Stimulated activated CD4-positive, alpha-beta T cell treated with anti-CD3 and anti-CD28 coated beads, Interleukin-4, amount 100 ng/mL, for 24 hours (primary cell): ENCODE results near the gene SLC9A8.
"Not testable (repeated sequence)": the region's sequence is repeated elsewhere in the genome, so short reads cannot be mapped to it uniquely, and the experiment has no call there.

Experiments used
- DNase-seq: peaks from one replicate; pipeline ENCODE4 v3.0.0-alpha.2; 2020

The SLC9A8 gene

GRCh38 chr20:49851231-49851705 lies 38.6 kb downstream of the SLC9A8 start:
- no peak for DNase-seq

- no peak for DNase-seq
These were observed 39.4 kb downstream of the SLC9A8 start for GRCh38 chr20:49851991-49852390.

DNA sequence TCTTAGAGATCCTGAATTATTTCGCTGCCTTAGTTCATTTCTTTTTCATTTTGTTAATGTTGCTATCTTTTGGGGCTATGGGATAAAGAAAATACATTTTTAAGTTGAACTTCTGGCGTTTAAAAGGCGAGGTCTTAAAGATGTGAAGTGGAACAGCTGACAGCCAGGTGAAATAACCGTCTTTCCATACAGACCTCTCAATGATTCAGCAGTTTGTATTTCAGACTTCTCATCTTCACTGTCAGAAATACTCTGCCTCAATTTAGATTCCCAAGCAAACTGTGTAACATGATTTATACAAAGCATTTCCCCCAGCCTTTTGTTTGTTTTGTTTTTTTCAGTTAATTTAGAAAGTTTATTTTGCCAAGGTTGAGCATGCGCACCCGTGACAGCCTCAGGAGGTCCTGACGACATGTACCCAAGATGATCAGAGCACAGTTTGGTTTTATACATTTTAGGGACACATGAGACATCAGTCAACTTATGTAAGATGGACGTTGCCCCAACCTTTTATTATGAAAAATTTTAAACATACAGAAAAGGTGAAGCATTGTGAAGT lies 40.0 kb downstream of the SLC9A8 start:
- DNase-seq: no peak

- DNase-seq: no peak
These were observed 41.0 kb downstream of the SLC9A8 start for GRCh38 chr20:49853640-49854039.

GRCh38 chr20:49854190-49854875 lies 41.7 kb downstream of the SLC9A8 start:
- DNase-seq: no peak

DNA sequence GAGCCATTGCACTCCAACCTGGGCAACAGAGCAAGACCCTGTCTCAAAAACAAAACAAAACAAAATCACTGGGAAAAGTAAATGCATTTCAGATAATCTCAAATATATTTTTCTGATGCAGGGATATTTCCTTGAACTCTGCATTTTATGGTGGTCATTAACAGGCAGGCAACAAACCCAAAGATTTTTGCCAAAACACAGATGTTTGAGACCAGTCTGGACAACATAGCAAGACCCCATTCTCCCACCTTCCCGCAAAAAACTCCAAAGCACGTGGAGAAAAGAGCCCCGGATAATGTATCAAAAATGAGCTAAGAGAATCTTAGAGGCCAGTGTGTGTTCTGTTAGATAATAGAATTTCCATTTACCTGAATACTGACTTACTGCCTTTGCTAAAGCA lies 44.3 kb downstream of the SLC9A8 start:
- DNase-seq: no peak

GRCh38 chr20:49858076-49858585 lies 45.5 kb downstream of the SLC9A8 start:
- DNase-seq: no peak

GRCh38 chr20:49859011-49859410 lies 46.4 kb downstream of the SLC9A8 start:
- no peak for DNase-seq

- no peak for DNase-seq
These were observed 47.2 kb downstream of the SLC9A8 start for GRCh38 chr20:49859807-49860206.

DNA sequence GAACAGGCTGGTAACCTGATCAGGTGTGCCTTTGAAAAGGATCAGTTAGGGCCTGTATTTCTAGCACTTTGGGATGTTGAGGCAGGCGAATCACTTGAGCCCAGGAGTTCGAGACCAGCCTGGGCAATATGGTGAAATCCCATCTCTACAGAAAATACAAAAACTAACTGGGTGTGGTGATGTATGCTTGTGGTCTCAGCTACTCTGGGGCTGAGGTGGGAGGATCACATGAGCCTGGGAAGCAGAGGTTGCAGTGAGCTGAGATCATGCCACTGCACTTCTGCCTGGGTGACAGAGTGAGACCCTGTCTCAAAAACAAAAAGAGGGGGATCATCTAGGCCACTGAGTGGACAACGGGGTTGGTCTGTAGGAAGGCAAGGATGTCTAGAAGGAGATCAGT lies 48.6 kb downstream of the SLC9A8 start:
- DNase-seq: not testable (repeated sequence)

GRCh38 chr20:49862607-49863200 lies 50.1 kb downstream of the SLC9A8 start:
- no peak for DNase-seq

GRCh38 chr20:49863666-49864065 lies 51.0 kb downstream of the SLC9A8 start:
- no peak for DNase-seq

DNA sequence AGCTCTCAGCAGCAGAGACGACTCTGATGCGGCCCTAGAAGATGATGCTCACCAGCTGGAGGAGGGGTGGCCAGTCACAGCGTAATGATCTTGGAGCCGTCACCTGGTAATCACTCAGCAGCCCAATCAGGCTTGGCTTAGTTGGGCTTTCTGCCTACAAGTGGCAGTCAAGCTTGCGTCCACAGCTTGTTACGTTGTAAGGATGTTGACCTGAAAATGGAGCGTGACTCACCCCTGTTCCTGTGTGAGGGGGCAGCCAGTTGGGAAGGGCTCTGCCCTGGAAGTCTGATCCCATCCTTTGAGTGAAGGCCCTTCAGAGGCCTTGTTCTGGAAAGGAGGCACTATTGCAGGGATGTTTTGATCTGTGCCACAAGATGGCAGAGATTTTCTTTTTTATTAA lies 52.9 kb downstream of the SLC9A8 start:
- DNase-seq: no peak

DNA sequence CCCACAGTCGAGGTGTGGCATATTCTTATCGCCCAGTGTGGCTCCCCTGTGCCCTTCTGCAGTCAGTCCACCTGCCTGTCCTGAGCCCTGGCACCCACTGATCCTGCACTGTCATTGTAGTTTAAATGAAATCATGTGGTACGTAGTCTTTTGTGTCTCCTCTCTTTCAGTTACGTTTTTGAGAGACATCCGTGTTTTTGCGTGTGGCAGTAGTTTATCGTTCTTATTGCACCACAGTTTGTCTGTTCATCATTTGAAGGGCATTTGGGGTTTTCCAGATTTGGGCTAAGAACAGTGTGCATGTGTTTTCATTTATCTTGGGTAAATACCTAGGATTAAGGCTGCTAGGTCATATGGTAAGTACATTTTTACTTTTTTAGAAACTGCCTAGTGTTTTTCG lies 53.4 kb downstream of the SLC9A8 start:
- DNase-seq: no peak

DNA sequence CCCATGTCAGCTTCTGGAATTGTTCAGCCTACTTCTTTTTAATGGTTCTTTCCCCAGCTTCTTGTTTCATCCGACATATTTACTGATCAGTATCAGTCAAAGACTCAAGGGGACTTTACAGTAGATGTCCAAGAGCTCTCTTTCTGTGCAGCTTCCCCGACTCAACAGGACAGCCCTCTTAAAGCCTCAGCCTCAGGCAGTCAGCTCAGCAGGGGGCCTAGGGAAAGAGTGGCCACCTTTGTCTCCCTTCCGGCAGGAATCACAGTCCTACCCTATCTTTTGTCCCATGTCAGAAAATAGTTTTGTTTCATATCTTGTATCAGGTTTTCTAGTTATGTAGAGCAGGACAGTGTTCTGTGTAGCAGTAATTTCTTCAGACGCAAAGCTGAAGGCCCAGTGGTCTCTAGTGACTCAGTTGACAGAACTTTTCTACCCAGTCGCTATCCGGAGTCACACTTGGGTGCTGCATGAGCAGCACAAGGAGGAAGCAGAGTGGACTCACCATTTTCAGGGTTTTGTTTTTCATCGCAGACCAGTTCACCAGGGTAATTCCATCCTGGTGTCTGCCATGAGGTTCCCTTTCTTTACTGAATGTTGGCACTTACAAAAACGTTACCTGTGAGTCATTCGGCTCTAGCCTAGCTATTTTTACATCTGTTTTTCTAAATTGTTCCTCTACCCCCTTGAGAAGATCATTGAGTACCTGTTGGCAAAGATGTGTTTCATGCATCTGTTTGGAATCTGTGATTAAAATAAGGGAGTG lies 55.0 kb downstream of the SLC9A8 start:
- no peak for DNase-seq

DNA sequence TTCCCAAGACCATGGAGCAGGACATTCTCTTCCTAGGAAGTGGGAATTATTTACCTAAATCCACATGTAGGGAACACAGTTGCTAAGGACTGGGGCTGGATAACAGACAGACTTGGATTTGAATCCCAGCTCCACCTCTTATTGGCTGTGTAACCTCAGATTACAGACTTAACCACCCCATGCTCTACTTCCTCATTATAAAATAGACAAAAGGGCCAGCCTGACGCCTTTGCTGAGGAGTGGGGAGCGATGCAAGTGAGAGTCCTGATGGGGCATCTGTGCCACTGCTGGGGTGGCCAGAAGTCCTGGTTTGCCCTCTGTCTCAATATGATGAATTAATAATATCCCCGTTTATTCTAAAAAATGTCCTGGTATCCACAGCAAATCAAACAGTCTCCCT lies 55.9 kb downstream of the SLC9A8 start:
- DNase-seq: no peak

- DNase-seq: no peak
These were observed 56.3 kb downstream of the SLC9A8 start for GRCh38 chr20:49868964-49869363.

DNA sequence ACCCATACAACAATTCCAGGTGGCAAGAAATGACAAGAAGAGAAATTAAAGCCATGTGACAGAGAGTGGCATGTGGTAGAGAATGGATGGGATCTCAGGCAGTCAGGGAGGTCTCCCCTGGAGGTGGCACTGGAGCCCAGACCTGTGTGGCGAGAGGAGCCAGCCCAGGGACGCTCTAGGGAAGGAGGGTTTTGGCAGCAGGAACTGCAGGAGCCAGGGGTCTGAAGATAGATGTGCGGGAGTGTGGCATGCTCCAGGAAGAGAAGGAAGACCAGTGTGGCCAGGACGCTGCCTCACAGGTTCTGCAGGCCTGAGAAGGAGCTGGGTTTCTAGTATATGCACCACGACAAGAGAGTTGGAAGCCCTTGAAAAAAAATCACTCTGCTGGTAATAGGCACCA lies 57.6 kb downstream of the SLC9A8 start:
- no peak for DNase-seq

GRCh38 chr20:49871391-49871948 lies 58.8 kb downstream of the SLC9A8 start:
- no peak for DNase-seq

GRCh38 chr20:49872056-49872455 lies 59.4 kb downstream of the SLC9A8 start:
- no peak for DNase-seq

DNA sequence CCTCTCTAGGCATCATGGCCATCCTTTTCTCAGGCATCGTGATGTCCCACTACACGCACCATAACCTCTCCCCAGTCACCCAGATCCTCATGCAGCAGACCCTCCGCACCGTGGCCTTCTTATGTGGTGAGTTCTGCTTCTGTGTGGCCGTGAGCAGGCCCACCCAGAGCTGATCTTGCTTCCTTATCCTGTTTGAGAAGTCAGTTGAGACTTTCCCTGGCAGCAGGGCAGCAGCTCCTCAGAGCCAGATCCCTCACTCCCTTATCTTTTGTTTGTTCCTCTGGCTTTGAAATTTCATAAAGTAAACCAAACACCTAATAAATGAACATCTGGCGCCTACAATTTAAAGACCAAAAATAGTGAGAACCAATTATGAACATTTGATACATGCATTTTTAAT lies 62.1 kb downstream of the SLC9A8 start:
- DNase-seq: no peak

DNA sequence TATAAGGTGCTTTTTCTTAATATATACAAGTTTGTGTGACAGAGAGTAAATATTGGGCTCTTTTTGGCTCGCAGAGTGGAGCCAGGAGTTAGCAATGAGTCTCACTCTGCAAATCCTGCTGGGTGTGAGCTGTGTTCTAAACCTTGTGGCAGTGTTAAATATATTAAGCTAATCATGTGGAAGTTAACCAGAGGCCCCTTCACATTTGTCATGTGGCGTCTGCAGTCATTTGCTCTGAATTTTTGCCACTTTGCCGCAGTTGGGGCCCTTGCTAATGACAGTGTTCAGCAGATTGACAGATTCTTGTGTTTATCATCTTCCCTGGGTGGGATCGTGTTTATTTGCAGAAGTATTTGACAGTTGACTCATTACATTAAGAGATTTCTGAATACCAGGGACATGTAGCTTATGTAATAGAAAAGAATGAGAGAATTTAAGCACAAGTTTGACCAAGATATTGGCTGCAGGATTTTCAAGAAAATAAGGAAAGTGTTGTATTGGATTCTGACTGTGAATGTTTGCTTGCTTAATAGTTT lies 64.8 kb downstream of the SLC9A8 start:
- DNase-seq: no peak

DNA sequence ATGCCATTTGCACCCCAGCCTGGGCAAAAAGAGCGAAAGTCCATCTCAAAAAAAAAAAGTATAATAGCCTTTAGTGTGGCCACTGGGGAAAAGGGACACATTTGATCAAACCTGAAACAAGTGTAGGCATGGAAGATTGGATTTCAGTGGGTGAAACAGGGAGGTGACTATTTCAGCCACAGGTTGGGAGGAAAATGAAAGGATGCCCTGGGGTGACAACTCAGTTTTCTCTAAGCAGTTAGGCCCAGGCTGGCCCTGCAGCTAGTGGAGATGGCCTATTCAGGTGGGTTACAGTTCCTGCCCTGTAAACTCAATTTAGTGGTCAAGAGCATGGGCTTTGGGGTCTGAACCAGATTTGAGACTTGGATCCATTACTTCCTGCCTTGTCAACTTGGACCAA lies 66.3 kb downstream of the SLC9A8 start:
- no peak for DNase-seq
